Esophagus squamous epithelium (tissue), 5 donors: Measurements from ENCODE around the gene SELP. TPM values are rescaled to one million over a fixed set of nuclear protein-coding genes. Genes with fewer than 3 reads are reported as not detected.

Experiments used
- DNase-seq: peaks from one replicate; lab custom pipeline; 2025; lab: John Stamatoyannopoulos, UW
- H3K27ac ChIP-seq, 4 donors: fragments of 200-600 bp; sonication (generic); one replicate each; pipeline ENCODE4 v1.5.1; 2016 to 2019; ENCODE audit warnings: mild to moderate bottlenecking in 1 of 4
- H3K27me3 ChIP-seq, 4 donors: fragments of 200-600 bp; sonication (generic); 1 replicate in 3 of 4; 2 replicates in 1 of 4; pipeline versions ENCODE4 v1.5.1 to v1.6.0; 2017 to 2021; ENCODE audit warnings: antibody characterized with exemption in 1 of 4
- H3K36me3 ChIP-seq, 3 donors: fragments of 200-600 bp; sonication (generic); one replicate each; pipeline ENCODE4 v1.5.1; 2016 to 2019
- H3K4me1 ChIP-seq, 3 donors: fragments of 200-600 bp; sonication (generic); one replicate each; pipeline ENCODE4 v1.5.1; 2017 to 2019
- H3K4me3 ChIP-seq, 4 donors: fragments of 200-600 bp; sonication (generic); 1 replicate in 3 of 4; 2 replicates in 1 of 4; pipeline ENCODE4 v1.5.1; 2016 to 2019; ENCODE audit warnings: mild to moderate bottlenecking in 2 of 4, moderate library complexity in 1 of 4
- H3K9me3 ChIP-seq, 3 donors: fragments of 200-600 bp; sonication (generic); one replicate each; pipeline ENCODE4 v1.5.1; 2016 to 2019
- POLR2A ChIP-seq, 4 donors: fragments of 450-650 bp; IDR thresholded peaks; one replicate each; pipeline ENCODE4 v1.6.1; 2017; ENCODE audit warnings: antibody characterized with exemption in 4 of 4, mild to moderate bottlenecking in 4 of 4, moderate library complexity in 3 of 4
- WGBS, 2 donors: methylation state at CpG; one replicate each; pipeline ENCODE4 v1.1.5; 2018; 5-methylcytosine and 5-hydroxymethylcytosine counted together
- intact Hi-C: fragments of 100-400 bp; cut with DNase I; formaldehyde crosslinking; loops from one replicate; pipeline ENCODE4 v1.15.0; 2022
- total RNA-seq, 4 donors: library from RNA; depleted of rRNA; stranded (reverse); fragments of >200 nt; gene quantifications; one replicate each; pipeline ENCODE4 v1.1.0, GENCODE V29; 2016
- TF ChIP-seq, protein P1 (sequence below), 6 experiments: fragments of 450-650 bp in 4 of 6; fragments of 200-600 bp in 2 of 6; sonication (generic) in 2 of 6; IDR thresholded peaks; one replicate each; pipeline ENCODE4 v1.5.1; 2016 to 2019; ENCODE audit warnings: antibody characterized with exemption in 6 of 6, mild to moderate bottlenecking in 4 of 6, moderate library complexity in 4 of 6
- donor health status: DM: yes; HTN: yes; CAD: no.

The SELP gene
- total RNA-seq, 4 donors from 2014 or later, result 0.19 to 15.1 (median 3.1) TPM

DNA sequence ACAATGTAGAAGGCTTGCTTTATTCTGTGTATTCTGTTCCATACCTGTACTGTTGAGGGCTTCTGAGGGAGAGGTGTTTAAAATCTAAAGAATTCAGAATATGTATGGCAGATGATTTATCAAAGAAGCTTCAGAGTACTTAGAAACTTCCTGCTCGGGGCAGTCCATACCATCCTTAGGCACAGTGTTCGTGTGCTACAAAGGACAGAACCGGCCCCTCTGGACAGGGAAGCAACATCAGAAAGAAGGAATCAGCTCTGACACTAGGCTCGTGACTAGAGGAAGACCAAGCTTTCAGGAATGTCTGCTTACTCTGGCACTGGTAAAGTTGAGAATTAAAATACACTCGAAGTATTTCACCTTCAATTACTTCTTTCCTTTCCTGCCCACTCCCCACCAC, 14.1 kb downstream of the SELP start:
- TF ChIP-seq, protein P1, sequence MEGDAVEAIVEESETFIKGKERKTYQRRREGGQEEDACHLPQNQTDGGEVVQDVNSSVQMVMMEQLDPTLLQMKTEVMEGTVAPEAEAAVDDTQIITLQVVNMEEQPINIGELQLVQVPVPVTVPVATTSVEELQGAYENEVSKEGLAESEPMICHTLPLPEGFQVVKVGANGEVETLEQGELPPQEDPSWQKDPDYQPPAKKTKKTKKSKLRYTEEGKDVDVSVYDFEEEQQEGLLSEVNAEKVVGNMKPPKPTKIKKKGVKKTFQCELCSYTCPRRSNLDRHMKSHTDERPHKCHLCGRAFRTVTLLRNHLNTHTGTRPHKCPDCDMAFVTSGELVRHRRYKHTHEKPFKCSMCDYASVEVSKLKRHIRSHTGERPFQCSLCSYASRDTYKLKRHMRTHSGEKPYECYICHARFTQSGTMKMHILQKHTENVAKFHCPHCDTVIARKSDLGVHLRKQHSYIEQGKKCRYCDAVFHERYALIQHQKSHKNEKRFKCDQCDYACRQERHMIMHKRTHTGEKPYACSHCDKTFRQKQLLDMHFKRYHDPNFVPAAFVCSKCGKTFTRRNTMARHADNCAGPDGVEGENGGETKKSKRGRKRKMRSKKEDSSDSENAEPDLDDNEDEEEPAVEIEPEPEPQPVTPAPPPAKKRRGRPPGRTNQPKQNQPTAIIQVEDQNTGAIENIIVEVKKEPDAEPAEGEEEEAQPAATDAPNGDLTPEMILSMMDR (IDR thresholded peaks at IDR 0.05), result no peak
- TF ChIP-seq POLR2A (IDR thresholded peaks at IDR 0.05), result no peak

DNA sequence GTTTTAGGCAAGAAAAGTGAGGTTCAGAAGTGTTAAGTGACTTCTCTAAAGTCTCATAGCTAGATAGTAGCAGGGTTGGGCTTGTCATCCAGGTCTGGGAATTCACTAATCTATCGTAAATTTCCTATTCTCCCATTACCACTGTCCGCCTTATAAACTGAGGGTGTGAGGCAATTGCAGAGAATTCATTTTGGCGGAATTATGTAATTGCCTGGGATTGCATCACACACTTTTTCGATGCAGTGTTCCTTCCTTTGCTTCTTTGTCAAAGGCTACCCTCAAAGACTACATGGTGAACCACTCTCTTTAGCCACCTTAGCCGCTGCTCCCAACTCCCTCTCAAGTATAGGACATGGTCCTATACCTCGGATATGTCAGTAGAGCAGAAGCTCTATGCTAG, 19.1 kb downstream of the SELP start:
- Histone ChIP-seq H3K27me3 (no peaks in the 10 kb centered on the region), H3K9me3 (no peaks in the 10 kb centered on the region), H3K4me3 (no peak overlapping the region), H3K27ac (peak overlapping the region in 1 of 4 donors; percentile 7), H3K4me1 (no peaks in the 10 kb centered on the region), H3K36me3 (no peaks in the 10 kb centered on the region)
- intact Hi-C loops, result no loop called here
- no peak for DNase-seq
- 71 to 80% methylated on average over 6 of the region's 6 CpGs for WGBS, 2 donors
- no peak for TF ChIP-seq POLR2A (IDR thresholded peaks at IDR 0.05)
- TF ChIP-seq, protein P1 (IDR thresholded peaks at IDR 0.05), result no peak

More for the DNA sequence above, 14.1 kb downstream of the SELP start:
- H3K4me1 ChIP-seq, result no peaks in the 10 kb centered on the region
- WGBS, 2 donors, result 46 to 58% methylated on average over 5 of the region's 5 CpGs
- H3K9me3 ChIP-seq, result no peaks in the 10 kb centered on the region
- no peak overlapping the region for H3K27ac ChIP-seq
- no peaks in the 10 kb centered on the region for H3K27me3 ChIP-seq
- intact Hi-C loops, result no loop called here
- no peak overlapping the region for H3K4me3 ChIP-seq
- no peak for DNase-seq
- no peaks in the 10 kb centered on the region for H3K36me3 ChIP-seq

DNA sequence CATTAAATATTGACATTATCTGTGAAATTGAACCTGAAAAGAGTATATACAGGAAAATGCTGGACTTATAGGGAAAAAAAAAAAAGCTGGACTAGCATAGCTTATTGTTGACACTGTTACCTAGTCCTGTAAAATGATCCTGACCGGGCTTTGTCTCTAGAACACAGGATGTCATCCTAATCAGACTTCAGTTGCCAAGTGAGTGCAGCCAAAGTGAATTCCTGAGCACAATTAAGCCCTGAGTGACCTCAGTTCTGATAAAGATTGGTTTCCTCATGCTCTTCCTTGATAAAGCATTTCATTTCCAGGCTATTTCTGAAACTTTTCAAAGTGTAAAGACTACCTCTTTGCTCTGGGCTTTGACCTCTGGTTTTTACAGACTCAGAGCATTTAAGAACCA, 19.8 kb downstream of the SELP start:
- H3K4me1 ChIP-seq, result no peaks in the 10 kb centered on the region
- H3K9me3 ChIP-seq, result no peaks in the 10 kb centered on the region
- no peak overlapping the region for H3K27ac ChIP-seq
- no peaks in the 10 kb centered on the region for H3K27me3 ChIP-seq
- TF ChIP-seq POLR2A (IDR thresholded peaks at IDR 0.05), result no peak
- TF ChIP-seq, protein P1 (IDR thresholded peaks at IDR 0.05), result no peak
- H3K4me3 ChIP-seq, result no peak overlapping the region
- intact Hi-C loops, result no loop called here
- 0 to 36% methylated on average over 1 of the region's 1 CpG for WGBS, 2 donors
- no peak for DNase-seq
- H3K36me3 ChIP-seq, result no peaks in the 10 kb centered on the region

- H3K27ac ChIP-seq, result no peak overlapping the region
- no peaks in the 10 kb centered on the region for H3K27me3 ChIP-seq
- no peaks in the 10 kb centered on the region for H3K4me1 ChIP-seq
- 89 to 94% methylated on average over 4 of the region's 4 CpGs for WGBS, 2 donors
- intact Hi-C loops, result no loop called here
- no peaks in the 10 kb centered on the region for H3K9me3 ChIP-seq
- H3K36me3 ChIP-seq, result no peaks in the 10 kb centered on the region
- DNase-seq, result no peak
- H3K4me3 ChIP-seq, result no peak overlapping the region
- TF ChIP-seq, protein P1 (IDR thresholded peaks at IDR 0.05), result no peak
- TF ChIP-seq POLR2A (IDR thresholded peaks at IDR 0.05), result no peak
Measured at GRCh38 chr1:169608226-169608625, 21.7 kb downstream of the SELP start.

- WGBS, 2 donors, result 47% methylated on average over 5 of the region's 5 CpGs
- H3K4me3 ChIP-seq, result no peak overlapping the region
- TF ChIP-seq POLR2A (IDR thresholded peaks at IDR 0.05), result no peak
- TF ChIP-seq, protein P1 (IDR thresholded peaks at IDR 0.05), result no peak
- no peaks in the 10 kb centered on the region for H3K9me3 ChIP-seq
- H3K36me3 ChIP-seq, result no peaks in the 10 kb centered on the region
- H3K4me1 ChIP-seq, result no peaks in the 10 kb centered on the region
- intact Hi-C loops, result no loop called here
- no peak for DNase-seq
- H3K27me3 ChIP-seq, result no peaks in the 10 kb centered on the region
- no peak overlapping the region for H3K27ac ChIP-seq
Measured at GRCh38 chr1:169604781-169605560, 25.0 kb downstream of the SELP start.
